ENCODE data around the gene SYMPK. TPM values are rescaled to one million over a fixed set of nuclear protein-coding genes. Genes with fewer than 3 reads are reported as not detected.

SYMPK gene
- total RNA-seq, 1 experiment from 2014 or later: 47.7 TPM

- ChIA-PET CTCF (interaction anchor here (0.5 to 1.0 kb wide), 5 partner anchors 13 to 120 kb away, joined by 3 to 10 read pairs (median 7); partner anchors contain the start of gene SIX5), POLR2A (interaction anchor here (0.6 kb wide), 1 partner anchor 11 kb away, joined by 8 read pairs; no protein-coding TSS in a partner anchor)
- Histone ChIP-seq H3K27ac (ENCODE audit: low read length) (peak within 1 kb of the TSS; percentile 87), H3K36me3 (ENCODE audit: control insufficient read depth, insufficient read depth, low read length) (no peaks in the 10 kb centered on the region), H3K4me3 (ENCODE audit: low read depth in 2 of 2, low read length in 2 of 2) (peak within 1 kb of the TSS; percentile 52 to 62), H3K9me3 (ENCODE audit: control insufficient read depth, insufficient read depth, low read depth, low read length) (no peaks in the 10 kb centered on the region), H3K4me1 (ENCODE audit: control insufficient read depth, insufficient read depth, low read length) (peaks cover 25% of the 10 kb centered on the region), H3K27me3 (ENCODE audit: control insufficient read depth, insufficient read depth, low read length) (no peaks in the 10 kb centered on the region)
- DNase-seq (ENCODE audit: low read depth, low spot score) (no peak), ATAC-seq (peak; percentile 58)
- intact Hi-C loops (cut with micrococcal nuclease; ENCODE audit: unreplicated experiment): no loop called here
- no TSS peak for BruUV-seq (replicated peaks)
- in situ Hi-C loops (cut with HindIII; ENCODE audit: low pct_unique_long_range_greater_than_20kb, low sequenced_read_pairs): no loop called here
- TF ChIP-seq REST (IDR thresholded peaks at IDR 0.05; ENCODE audit: insufficient read depth in 1 of 2, low read depth in 2 of 2, low read length in 1 of 2): no peak
- TF ChIP-seq SIN3A (IDR thresholded peaks at IDR 0.05; ENCODE audit: borderline replicate concordance, insufficient read depth, low read depth, low read length): no peak
- no peak for TF ChIP-seq TCF7L2 (IDR thresholded peaks at IDR 0.05; ENCODE audit: low read depth, low read length)
- TF ChIP-seq POLR2AphosphoS5 (IDR thresholded peaks at IDR 0.05; ENCODE audit: low read depth, low read length): peak; percentile 70; the same call in 1 of the 2 replicates
Measured at GRCh38 chr19:45782162-45782691, 80.7 kb downstream of the SYMPK start, which contains the start of gene DMPK. TSS of gene DMPK (minus strand) at chr19:45782490. CDS start at chr19:45782352, 138 bp downstream.

GRCh38 chr19:45781214-45782161 is 81.5 kb downstream of the SYMPK start:
- peak; percentile 66 for ATAC-seq
- H3K4me1 ChIP-seq (ENCODE audit: control insufficient read depth, insufficient read depth, low read length): peaks cover 25% of the 10 kb centered on the region
- H3K27ac ChIP-seq (ENCODE audit: low read length): peak overlapping the region; percentile 67

More at GRCh38 chr19:45781214-45782161, 81.5 kb downstream of the SYMPK start:
- H3K4me3 ChIP-seq (ENCODE audit: low read depth in 2 of 2, low read length in 2 of 2): peak overlapping the region; percentile 52 to 62
- in situ Hi-C loops (cut with HindIII; ENCODE audit: low pct_unique_long_range_greater_than_20kb, low sequenced_read_pairs) (no loop called here), intact Hi-C loops (cut with micrococcal nuclease; ENCODE audit: unreplicated experiment) (no loop called here)
- H3K27me3 ChIP-seq (ENCODE audit: control insufficient read depth, insufficient read depth, low read length): no peaks in the 10 kb centered on the region
- no peaks in the 10 kb centered on the region for H3K9me3 ChIP-seq (ENCODE audit: control insufficient read depth, insufficient read depth, low read depth, low read length)
- TF ChIP-seq SIN3A (IDR thresholded peaks at IDR 0.05; ENCODE audit: borderline replicate concordance, insufficient read depth, low read depth, low read length): no peak
- peak; percentile 43; the same call in 1 of the 2 replicates for TF ChIP-seq POLR2AphosphoS5 (IDR thresholded peaks at IDR 0.05; ENCODE audit: low read depth, low read length)
- BruUV-seq (replicated peaks): no TSS peak
- no peak for DNase-seq (ENCODE audit: low read depth, low spot score)
- H3K36me3 ChIP-seq (ENCODE audit: control insufficient read depth, insufficient read depth, low read length): no peaks in the 10 kb centered on the region
- CTCF ChIA-PET: interaction anchor here (0.9 kb wide), 1 partner anchor 18 kb away, joined by 10 read pairs; no protein-coding TSS in a partner anchor
- POLR2A ChIA-PET: no interaction called here

All from Panc1 (cell line).